Endothelial cell (in vitro differentiated cells): ENCODE data around the gene AAK1. TPM values are rescaled to one million over a fixed set of nuclear protein-coding genes. Genes with fewer than 3 reads are reported as not detected.
A peak's percentile ranks its signal among the peaks of the same experiment; 100 is the strongest.

ENCODE experiments used
- DNase-seq: peaks from one replicate; pipeline ENCODE4 v3.0.0; 2021; ENCODE audit warnings: low spot score
- H3K27ac Mint-ChIP-seq: one replicate; pipeline ENCODE4 v1.8.0; 2021; ENCODE audit warnings: mixed read lengths, inconsistent platforms; ENCODE audit not compliant: unreplicated experiment
- H3K27me3 Mint-ChIP-seq: one replicate; pipeline ENCODE4 v1.8.0; 2021; ENCODE audit warnings: mild to moderate bottlenecking, moderate library complexity, mixed read lengths, inconsistent platforms; ENCODE audit not compliant: unreplicated experiment
- H3K36me3 Mint-ChIP-seq: one replicate; pipeline ENCODE4 v1.8.0; 2021; ENCODE audit warnings: mild to moderate bottlenecking, low read depth, mixed read lengths, inconsistent platforms; ENCODE audit not compliant: unreplicated experiment
- H3K4me1 Mint-ChIP-seq: one replicate; pipeline ENCODE4 v1.8.0; 2021; ENCODE audit warnings: mild to moderate bottlenecking, mixed read lengths, inconsistent platforms; ENCODE audit not compliant: unreplicated experiment
- H3K4me3 Mint-ChIP-seq: one replicate; pipeline ENCODE4 v1.8.0; 2021; ENCODE audit warnings: mild to moderate bottlenecking, mixed read lengths, inconsistent platforms; ENCODE audit not compliant: unreplicated experiment
- H3K9me3 Mint-ChIP-seq: one replicate; pipeline ENCODE4 v1.8.0; 2021; ENCODE audit warnings: mixed read lengths, inconsistent platforms; ENCODE audit not compliant: unreplicated experiment
- total RNA-seq: library from RNA; stranded (reverse); fragmentation: NEBNext Ultra II Directional; extraction: Animal tissue kit (Norgen Biotek cat#: 25700); gene quantifications from one replicate; pipeline ENCODE4 v1.2.1, GENCODE V29; 2021; ENCODE audit not compliant: unreplicated experiment
- TF ChIP-seq, protein P1 (sequence below): fragments of 200-600 bp; sonication (generic); IDR thresholded peaks from one replicate; pipeline ENCODE4 v1.5.0; 2021; ENCODE audit warnings: antibody characterized with exemption; ENCODE audit not compliant: unreplicated experiment

AAK1 gene
- total RNA-seq, 1 donor from 2014 or later = 144 TPM

- DNase-seq = no peak
- no peak overlapping the region for H3K27ac Mint-ChIP-seq
- H3K36me3 Mint-ChIP-seq = peaks cover 61% of the 10 kb centered on the region
- TF ChIP-seq, protein P1, sequence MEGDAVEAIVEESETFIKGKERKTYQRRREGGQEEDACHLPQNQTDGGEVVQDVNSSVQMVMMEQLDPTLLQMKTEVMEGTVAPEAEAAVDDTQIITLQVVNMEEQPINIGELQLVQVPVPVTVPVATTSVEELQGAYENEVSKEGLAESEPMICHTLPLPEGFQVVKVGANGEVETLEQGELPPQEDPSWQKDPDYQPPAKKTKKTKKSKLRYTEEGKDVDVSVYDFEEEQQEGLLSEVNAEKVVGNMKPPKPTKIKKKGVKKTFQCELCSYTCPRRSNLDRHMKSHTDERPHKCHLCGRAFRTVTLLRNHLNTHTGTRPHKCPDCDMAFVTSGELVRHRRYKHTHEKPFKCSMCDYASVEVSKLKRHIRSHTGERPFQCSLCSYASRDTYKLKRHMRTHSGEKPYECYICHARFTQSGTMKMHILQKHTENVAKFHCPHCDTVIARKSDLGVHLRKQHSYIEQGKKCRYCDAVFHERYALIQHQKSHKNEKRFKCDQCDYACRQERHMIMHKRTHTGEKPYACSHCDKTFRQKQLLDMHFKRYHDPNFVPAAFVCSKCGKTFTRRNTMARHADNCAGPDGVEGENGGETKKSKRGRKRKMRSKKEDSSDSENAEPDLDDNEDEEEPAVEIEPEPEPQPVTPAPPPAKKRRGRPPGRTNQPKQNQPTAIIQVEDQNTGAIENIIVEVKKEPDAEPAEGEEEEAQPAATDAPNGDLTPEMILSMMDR = no peak
- no peaks in the 10 kb centered on the region for H3K4me1 Mint-ChIP-seq
- no peak overlapping the region for H3K4me3 Mint-ChIP-seq
- no peaks in the 10 kb centered on the region for H3K9me3 Mint-ChIP-seq
- H3K27me3 Mint-ChIP-seq = no peaks in the 10 kb centered on the region
Measured at GRCh38 chr2:69525261-69525660, 118.3 kb downstream of the AAK1 start.

GRCh38 chr2:69524799-69525198 lies 118.7 kb downstream of the AAK1 start:
- Mint-ChIP-seq H3K27ac (no peak overlapping the region), H3K9me3 (no peaks in the 10 kb centered on the region), H3K27me3 (no peaks in the 10 kb centered on the region), H3K4me1 (no peaks in the 10 kb centered on the region), H3K36me3 (peaks cover 58% of the 10 kb centered on the region), H3K4me3 (peak overlapping the region; percentile 6)
- no peak for DNase-seq
- TF ChIP-seq, protein P1 = no peak

GRCh38 chr2:69521747-69522146 lies 121.8 kb downstream of the AAK1 start:
- no peak for DNase-seq
- Mint-ChIP-seq H3K27ac (no peak overlapping the region), H3K36me3 (peaks cover 62% of the 10 kb centered on the region), H3K4me1 (no peaks in the 10 kb centered on the region), H3K4me3 (peak overlapping the region; percentile 48), H3K27me3 (peaks cover 2% of the 10 kb centered on the region), H3K9me3 (peaks cover 5% of the 10 kb centered on the region)
- TF ChIP-seq, protein P1 = no peak

DNA sequence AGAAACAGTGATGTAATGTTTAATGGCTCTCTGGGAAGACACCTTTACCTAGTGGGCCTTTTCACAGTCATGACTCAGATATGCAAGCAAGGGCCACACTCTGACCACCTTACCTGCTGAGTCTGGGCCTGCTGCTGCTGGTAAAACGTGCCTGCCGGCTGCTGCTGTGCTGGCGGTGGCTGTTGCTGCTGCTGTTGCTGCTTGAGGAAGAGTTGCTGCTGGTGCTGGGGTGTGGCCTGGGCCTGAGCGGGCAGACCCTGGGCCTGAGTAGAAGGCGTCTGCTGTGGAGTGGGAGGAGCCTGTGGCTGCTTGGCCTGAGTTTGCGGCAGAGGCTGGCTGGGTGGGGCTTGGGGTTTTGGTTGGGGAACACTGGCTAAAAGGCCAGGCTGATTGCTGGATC lies 124.7 kb downstream of the AAK1 start:
- no peak overlapping the region for H3K27ac Mint-ChIP-seq

GRCh38 chr2:69517410-69517809 lies 126.1 kb downstream of the AAK1 start:
- Mint-ChIP-seq H3K9me3 (peaks cover 5% of the 10 kb centered on the region), H3K4me3 (no peak overlapping the region), H3K36me3 (peaks cover 65% of the 10 kb centered on the region), H3K27ac (no peak overlapping the region), H3K27me3 (peaks cover 4% of the 10 kb centered on the region), H3K4me1 (no peaks in the 10 kb centered on the region)
- no peak for DNase-seq
- TF ChIP-seq, protein P1 = no peak

More for the DNA sequence above, 124.7 kb downstream of the AAK1 start:
- TF ChIP-seq, protein P1 = no peak
- peak overlapping the region; percentile 11 for H3K4me3 Mint-ChIP-seq
- H3K4me1 Mint-ChIP-seq = no peaks in the 10 kb centered on the region
- peaks cover 64% of the 10 kb centered on the region for H3K36me3 Mint-ChIP-seq
- H3K9me3 Mint-ChIP-seq = peaks cover 5% of the 10 kb centered on the region
- peaks cover 4% of the 10 kb centered on the region for H3K27me3 Mint-ChIP-seq
- DNase-seq = no peak
